Forelimb muscle (tissue), 1 donor: ENCODE results near the gene FHIT. TPM values are rescaled to one million over a fixed set of nuclear protein-coding genes. Genes with fewer than 3 reads are reported as not detected.

ENCODE experiments used
- DNase-seq: peaks from one replicate; pipeline ENCODE4 v3.0.0-alpha.2; 2013; ENCODE audit warnings: low read depth
- polyA plus RNA-seq: library from polyadenylated mRNA; unstranded; fragments of 120-200 nt; gene quantifications from one replicate; pipeline ENCODE4 v1.2.1, GENCODE V29; 2013; ENCODE audit not compliant: insufficient read length

Gene FHIT
- polyA plus RNA-seq, 1 donor: 7.1 TPM

- DNase-seq: no peak
Measured at GRCh38 chr3:60414011-60414410, 837.2 kb downstream of the FHIT start.

GRCh38 chr3:60413551-60413950, 837.7 kb downstream of the FHIT start:
- DNase-seq: no peak

- DNase-seq: no peak
Measured at GRCh38 chr3:60403866-60404265, 847.4 kb downstream of the FHIT start.

GRCh38 chr3:60402931-60403330, 848.3 kb downstream of the FHIT start:
- no peak for DNase-seq

GRCh38 chr3:60399861-60400845, 851.1 kb downstream of the FHIT start:
- no peak for DNase-seq

GRCh38 chr3:60399292-60399691, 852.0 kb downstream of the FHIT start:
- no peak for DNase-seq

GRCh38 chr3:60395173-60395762, 856.0 kb downstream of the FHIT start:
- DNase-seq: no peak

GRCh38 chr3:60393946-60394345, 857.3 kb downstream of the FHIT start:
- DNase-seq: no peak

GRCh38 chr3:60392501-60392900, 858.8 kb downstream of the FHIT start:
- no peak for DNase-seq

- DNase-seq: no peak
Measured at GRCh38 chr3:60391292-60391691, 860.0 kb downstream of the FHIT start.

- DNase-seq: no peak
Measured at GRCh38 chr3:60388731-60389130, 862.5 kb downstream of the FHIT start.

- no peak for DNase-seq
Measured at GRCh38 chr3:60386306-60386705, 864.9 kb downstream of the FHIT start.

GRCh38 chr3:60384341-60384740, 866.9 kb downstream of the FHIT start:
- no peak for DNase-seq

GRCh38 chr3:60383345-60383744, 867.9 kb downstream of the FHIT start:
- DNase-seq: no peak

GRCh38 chr3:60366486-60366885, 884.8 kb downstream of the FHIT start:
- DNase-seq: no peak

GRCh38 chr3:60365360-60365759, 885.9 kb downstream of the FHIT start:
- DNase-seq: no peak

GRCh38 chr3:60364475-60364874, 886.8 kb downstream of the FHIT start:
- DNase-seq: no peak

- DNase-seq: no peak
Measured at GRCh38 chr3:60363817-60364216, 887.4 kb downstream of the FHIT start.

- no peak for DNase-seq
Measured at GRCh38 chr3:60355825-60356224, 895.4 kb downstream of the FHIT start.

GRCh38 chr3:60351481-60351880, 899.8 kb downstream of the FHIT start:
- no peak for DNase-seq

- DNase-seq: no peak
Measured at GRCh38 chr3:60344340-60344739, 906.9 kb downstream of the FHIT start.

GRCh38 chr3:60343831-60344230, 907.4 kb downstream of the FHIT start:
- DNase-seq: no peak

GRCh38 chr3:60339304-60339703, 911.9 kb downstream of the FHIT start:
- no peak for DNase-seq
